ENCODE results near the gene SPINK4.

Gene SPINK4

DNA sequence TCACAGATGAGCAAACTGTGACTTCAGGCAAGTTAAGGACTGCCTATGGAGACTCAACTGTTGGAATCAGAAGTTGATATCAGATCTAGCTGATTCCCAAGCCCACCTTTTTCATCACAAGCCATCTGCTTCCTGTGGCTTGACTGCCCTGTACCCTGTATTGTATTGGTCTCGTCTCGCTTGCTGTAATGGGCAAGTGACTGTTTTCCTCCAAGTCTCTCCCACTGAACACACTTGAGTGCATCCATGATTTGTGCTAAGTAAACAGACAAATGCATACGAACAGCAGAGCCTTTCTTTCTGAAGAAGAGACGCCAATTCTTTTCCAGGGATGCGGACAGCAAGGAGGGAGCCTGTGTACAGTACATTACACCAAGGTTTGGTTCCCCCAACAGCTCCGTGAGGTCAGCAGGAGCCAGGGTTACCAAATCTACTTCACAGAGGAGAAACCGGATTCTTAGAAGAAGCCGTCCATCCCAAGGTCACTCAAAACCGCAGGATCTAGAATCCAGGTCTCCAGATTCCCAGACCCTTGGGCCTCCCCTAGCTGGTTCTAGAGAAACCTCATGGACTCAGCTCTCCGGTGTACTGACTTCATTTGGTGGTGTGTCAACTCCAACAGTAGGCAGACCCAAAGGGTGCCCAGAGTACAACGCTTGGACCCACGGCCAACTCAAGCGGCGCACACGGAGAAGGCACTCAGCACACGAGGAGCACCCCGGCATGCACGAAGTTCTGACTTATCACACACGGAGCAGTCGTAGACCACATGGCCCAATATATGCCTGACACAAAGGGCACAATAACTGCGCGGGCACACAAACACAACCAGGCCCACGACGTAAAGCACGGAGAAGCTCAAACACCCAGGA lies 23.4 kb downstream of the SPINK4 start:
- no peak for DNase-seq

GRCh38 chr9:33264003-33264472 lies 24.1 kb downstream of the SPINK4 start:
- peak; percentile 43 for DNase-seq

- peak; percentile 100 for DNase-seq
Measured at GRCh38 chr9:33264473-33265177, 24.7 kb downstream of the SPINK4 start, which contains the start of the genes BAG1 and CHMP5. TSS of gene BAG1 (minus strand) at chr9:33264708. TSS of gene CHMP5 (plus strand) at chr9:33265049. CDS start at chr9:33265079, 30 bp downstream.

- DNase-seq = peak; percentile 29
Measured at GRCh38 chr9:33265211-33265865, 25.4 kb downstream of the SPINK4 start.

GRCh38 chr9:33267151-33267767 lies 27.3 kb downstream of the SPINK4 start:
- no peak for DNase-seq

- no peak for DNase-seq
Measured at GRCh38 chr9:33270146-33270545, 30.2 kb downstream of the SPINK4 start.

DNA sequence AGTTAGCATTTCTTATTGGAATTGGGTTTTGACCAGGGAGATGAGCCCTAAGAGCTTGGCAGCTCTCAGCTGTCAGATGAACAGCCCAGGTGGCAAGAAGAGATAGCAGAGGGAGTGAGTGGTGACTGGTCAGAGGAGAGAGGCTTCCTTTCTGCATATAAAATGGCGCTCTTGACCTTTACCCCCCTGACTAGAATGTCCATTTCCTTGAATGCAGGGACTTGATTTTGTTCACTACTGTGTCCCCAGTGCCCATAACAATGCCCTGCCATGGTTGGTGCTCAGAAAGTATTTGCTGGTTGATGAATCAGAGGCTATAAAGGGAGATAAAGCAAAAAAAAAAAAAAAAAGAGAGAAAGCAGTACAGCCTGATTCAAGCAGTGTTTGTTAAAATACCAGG lies 32.1 kb downstream of the SPINK4 start:
- DNase-seq = no peak

DNA sequence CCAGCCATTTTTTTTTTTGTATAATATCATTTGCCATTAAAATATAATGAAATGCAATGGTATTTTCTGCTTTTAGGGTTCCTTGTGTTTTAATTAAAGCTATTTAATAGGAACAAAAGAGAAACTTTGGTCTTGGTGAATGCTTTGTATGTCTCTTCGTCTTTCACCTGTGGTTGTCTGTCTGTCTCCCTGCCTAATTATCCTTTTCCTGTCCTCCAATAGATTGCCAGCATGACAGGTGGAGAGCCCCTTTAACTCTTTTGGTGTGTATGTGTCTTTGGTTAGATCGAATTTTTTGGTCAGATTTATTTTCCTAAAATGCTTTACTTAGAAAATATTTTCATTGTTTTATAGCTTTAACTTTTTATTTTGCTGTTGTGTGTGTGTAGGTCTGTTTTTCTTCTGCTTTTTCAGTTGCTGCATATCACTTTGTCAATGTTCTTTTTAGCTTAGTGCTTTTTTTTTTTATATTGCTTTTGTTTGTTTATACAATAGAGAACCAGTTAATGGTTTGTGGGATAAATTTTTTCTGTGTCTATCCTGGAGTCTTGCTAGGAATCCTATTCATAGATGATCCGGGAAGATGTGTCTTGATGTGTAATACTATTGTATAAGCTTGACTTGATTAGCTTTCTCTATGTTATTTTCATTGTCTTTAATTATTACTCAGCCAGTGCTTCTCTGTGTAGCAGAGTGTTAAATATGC lies 33.5 kb downstream of the SPINK4 start:
- no peak for DNase-seq

DNA sequence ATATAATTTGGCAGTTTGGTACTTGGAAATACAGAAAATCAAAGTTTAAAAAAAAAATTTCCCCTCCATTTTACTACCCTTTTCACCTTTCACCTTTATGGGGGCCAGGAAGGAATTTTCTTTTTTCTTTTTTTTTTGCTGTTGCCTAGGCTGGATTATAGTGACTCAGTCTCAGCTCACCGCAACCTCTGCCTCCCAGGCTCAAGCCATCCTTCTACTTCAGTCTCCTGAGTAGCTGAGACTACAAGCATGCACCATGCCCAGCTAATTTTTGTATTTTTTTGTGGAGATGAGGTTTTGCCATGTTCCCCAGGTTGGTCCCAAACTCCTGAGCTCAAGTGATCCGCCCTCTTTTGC lies 34.0 kb downstream of the SPINK4 start:
- DNase-seq = no peak

DNA sequence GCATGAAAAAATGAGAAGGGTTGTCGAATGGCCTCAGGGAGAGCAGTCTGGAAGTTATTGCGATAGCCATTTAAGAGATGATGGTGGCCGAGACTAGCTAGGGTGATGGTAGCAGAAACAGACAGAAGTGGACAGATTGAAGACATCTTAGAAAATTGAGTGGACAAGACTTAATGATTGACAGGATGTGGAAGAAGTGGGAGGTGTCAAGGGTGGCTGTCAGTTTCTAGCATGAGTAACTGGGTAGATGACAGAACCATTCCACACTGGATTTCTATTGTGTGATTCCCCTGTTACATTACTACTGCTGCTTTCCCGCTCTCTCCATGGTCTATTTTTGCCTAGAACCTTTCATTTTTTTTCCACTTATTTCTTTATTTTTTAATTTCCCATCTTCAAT lies 37.5 kb downstream of the SPINK4 start:
- no peak for DNase-seq

- no peak for DNase-seq
Measured at GRCh38 chr9:33285502-33285901, 45.5 kb downstream of the SPINK4 start.

DNA sequence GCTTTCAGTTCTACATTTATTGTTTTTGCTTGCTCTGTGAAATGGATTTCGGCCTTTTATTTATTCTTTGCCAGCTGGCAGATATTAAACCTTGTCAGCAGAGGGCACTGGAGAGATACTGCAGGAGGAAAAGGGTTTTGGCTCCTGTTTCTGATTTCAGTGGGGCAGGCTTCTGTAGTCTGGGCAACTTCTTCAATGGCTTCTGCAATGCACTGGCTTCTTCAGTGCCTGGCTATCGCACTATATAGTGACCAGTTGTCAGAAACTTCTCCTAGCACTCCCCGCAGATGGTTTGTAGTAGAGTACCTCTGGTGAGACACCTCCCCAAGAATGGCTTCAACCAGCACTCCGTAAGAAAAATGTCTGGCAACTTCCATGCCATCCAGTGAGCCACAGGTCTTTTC lies 47.1 kb downstream of the SPINK4 start:
- peak; percentile 83 for DNase-seq

DNA sequence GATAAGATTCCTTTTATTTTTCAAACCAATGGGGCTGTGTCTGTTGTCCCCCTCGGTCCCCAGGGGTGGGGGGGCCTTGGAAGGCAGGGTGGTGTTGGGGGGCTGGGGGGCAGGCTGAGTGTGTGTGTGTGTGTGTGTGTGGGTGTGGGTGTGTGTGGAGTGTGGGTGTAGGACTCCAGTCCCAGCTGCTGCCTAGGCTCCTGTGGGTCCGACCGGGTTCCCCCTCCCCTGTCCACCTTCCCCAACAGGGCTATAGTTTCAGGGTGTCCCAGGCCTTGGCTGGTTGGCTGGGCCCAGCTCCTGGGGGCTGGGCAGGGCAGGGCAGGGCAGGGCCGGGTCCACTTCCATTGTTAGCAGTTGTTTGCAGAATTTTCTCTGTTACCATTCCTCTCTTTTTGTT lies 48.3 kb downstream of the SPINK4 start:
- no peak for DNase-seq

GRCh38 chr9:33288828-33289483 lies 49.0 kb downstream of the SPINK4 start:
- DNase-seq = no peak

DNA sequence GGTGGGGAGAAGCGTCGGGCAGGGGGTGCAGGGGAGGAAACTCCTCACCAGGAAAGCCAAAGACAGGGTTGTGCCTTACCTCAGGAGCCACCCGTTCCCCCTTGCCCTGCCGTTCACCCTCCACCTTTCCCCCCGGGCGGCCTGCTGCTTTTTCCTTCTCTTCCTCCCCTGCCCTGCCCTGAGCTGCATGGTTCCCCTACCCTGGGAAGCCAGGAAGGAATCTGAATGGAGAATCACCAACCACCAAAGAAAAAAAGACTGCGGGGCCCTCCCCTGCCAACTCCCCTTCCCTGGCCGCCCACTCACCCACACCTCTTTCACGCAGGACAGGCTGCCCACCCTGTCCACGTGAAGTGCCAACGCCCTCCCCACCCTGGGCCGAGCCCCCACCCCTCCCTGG lies 49.5 kb downstream of the SPINK4 start:
- DNase-seq = peak; percentile 46

- no peak for DNase-seq
Measured at GRCh38 chr9:33289936-33290246, 49.9 kb downstream of the SPINK4 start.

DNA sequence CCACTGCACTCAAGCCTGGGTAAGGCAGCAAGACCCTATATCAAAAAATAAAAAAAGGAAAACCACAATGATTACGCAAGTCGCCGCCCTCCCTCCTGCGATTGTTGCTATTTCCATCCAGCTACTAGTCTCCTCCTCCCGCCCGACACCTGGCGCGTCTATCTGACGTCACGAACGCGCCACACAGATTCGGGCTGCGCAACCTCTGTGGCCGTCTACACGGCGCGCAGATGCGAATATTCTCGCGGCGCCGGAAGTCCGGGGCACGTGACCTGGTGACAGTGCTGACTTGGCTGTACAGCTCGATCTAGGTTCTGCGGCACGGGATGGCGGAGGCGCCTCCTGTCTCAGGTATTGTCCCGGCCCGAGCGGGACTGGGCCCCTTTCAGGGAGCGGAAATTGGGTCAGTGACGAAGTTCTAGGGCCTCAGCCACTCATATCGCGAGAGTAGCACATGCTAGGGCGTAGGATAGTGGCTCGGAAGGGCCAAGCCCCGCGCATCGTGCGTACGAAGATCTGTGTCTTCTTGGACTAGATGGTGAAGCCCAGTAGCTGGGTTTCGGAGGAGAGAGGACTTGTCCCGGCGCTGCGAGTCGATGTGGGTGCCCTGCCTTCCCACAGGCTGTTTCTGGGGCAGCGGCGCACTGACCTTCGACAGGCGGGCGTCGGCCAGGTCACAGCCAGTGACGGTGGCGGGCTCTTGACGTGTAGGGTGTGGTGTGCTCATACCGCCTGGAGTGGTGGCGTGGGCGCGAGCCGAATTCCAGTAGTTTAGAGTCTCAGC lies 50.5 kb downstream of the SPINK4 start, which contains the start of gene NFX1:
Gene NFX1, plus strand, starts transcription at position 270 of the 784 bp plus-strand sequence. Its CDS starts 57 bp downstream, at position 327.
- peak; percentile 99 for DNase-seq

DNA sequence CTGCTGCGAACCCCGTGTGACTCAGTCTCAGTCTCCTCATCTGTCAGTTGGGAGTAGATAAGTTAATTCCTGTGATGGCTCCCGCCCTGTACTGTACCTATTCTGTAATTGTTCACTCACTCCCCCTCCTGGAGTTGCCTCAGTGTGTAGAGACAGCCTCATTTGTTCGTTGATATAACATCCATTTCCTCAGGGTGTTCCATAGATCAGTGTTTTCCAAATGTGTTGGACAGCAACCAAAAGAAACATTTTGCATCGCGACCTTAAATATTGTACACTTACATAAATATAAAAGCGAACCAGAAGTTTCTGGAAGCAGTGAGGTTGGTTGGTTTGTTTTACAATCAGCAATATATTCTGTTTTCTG lies 51.0 kb downstream of the SPINK4 start:
- no peak for DNase-seq

GRCh38 chr9:33291901-33292300 lies 51.9 kb downstream of the SPINK4 start:
- no peak for DNase-seq

DNA sequence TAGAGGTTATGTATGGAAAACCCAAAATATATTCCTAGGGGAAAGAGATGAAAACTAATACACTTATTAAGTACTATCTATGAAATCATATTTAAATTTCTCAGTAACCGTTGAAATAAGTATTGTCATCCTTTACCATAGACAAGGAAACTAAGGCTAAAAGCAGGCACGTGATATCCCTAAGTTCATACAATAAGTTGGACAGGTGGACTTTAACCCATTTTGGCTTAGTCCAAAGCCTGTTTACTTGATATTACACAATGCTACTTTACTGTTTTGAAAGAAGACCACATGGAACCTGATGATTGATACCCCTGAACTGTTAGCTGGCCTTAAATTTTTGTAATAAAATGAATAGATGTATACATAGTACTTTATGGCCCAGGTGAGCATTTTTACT lies 53.8 kb downstream of the SPINK4 start:
- no peak for DNase-seq

All from CD4-positive, alpha-beta T cell treated with Interleukin-17A for 1 hour (primary cell).